Breast epithelium (tissue), 3 donors: ENCODE data around the gene SIRPG.

Experiments
- POLR2AphosphoS5 ChIP-seq, 3 donors: sonication (generic); formaldehyde crosslinking; IDR thresholded peaks; one replicate each; pipeline ENCODE4 v1.6.1; 2017; ENCODE audit warnings: antibody characterized with exemption in 3 of 3
- TF ChIP-seq, protein P1 (sequence below), 3 donors: fragments of 450-650 bp; IDR thresholded peaks; one replicate each; pipeline ENCODE4 v1.5.1; 2016 to 2017; ENCODE audit warnings: antibody characterized with exemption in 3 of 3, mild to moderate bottlenecking in 3 of 3, moderate library complexity in 3 of 3

DNA sequence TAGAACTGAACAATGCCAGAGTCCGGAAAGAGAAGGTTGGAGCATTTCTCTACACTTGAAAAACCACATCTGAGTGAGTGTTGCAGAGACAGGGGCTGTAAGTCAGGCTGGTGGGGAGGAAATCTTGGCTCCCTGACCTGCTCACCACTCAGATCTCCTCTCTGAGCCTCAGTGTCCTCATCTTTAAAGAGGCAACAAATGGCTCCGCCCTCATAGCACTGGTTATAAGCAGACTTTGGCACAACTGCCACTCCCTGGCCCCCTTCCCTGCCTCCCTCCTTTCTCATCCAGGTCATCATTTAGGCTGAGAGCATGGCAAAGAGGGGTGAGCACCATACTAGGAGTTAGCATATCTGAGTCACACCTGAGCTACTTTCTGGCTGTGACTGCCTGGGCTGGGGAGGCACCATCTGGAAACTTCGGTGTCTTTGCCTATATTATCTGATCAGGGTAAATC lies 10.6 kb downstream of the SIRPG start:
- TF ChIP-seq, protein P1, sequence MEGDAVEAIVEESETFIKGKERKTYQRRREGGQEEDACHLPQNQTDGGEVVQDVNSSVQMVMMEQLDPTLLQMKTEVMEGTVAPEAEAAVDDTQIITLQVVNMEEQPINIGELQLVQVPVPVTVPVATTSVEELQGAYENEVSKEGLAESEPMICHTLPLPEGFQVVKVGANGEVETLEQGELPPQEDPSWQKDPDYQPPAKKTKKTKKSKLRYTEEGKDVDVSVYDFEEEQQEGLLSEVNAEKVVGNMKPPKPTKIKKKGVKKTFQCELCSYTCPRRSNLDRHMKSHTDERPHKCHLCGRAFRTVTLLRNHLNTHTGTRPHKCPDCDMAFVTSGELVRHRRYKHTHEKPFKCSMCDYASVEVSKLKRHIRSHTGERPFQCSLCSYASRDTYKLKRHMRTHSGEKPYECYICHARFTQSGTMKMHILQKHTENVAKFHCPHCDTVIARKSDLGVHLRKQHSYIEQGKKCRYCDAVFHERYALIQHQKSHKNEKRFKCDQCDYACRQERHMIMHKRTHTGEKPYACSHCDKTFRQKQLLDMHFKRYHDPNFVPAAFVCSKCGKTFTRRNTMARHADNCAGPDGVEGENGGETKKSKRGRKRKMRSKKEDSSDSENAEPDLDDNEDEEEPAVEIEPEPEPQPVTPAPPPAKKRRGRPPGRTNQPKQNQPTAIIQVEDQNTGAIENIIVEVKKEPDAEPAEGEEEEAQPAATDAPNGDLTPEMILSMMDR (IDR thresholded peaks at IDR 0.05), result no peak
- no peak for TF ChIP-seq POLR2AphosphoS5 (IDR thresholded peaks at IDR 0.05)
